ENCODE data around the gene MAPK10.

MAPK10 gene

GRCh38 chr4:86132468-86132867 lies 227.4 kb downstream of the MAPK10 start:
- no peak for DNase-seq (ENCODE audit: low read depth)
- no peak for TF ChIP-seq CTCF (IDR thresholded peaks at IDR 0.05; ENCODE audit: control insufficient read depth, extremely low read depth, insufficient read depth)
- H3K4me3 ChIP-seq (ENCODE audit: low read depth, low read length), result no peak overlapping the region

- DNase-seq (ENCODE audit: low read depth), result no peak
- H3K4me3 ChIP-seq (ENCODE audit: low read depth, low read length), result no peak overlapping the region
- TF ChIP-seq CTCF (IDR thresholded peaks at IDR 0.05; ENCODE audit: control insufficient read depth, extremely low read depth, insufficient read depth), result no peak
These were observed 228.4 kb downstream of the MAPK10 start for GRCh38 chr4:86131456-86131855.

GRCh38 chr4:86130160-86130933 lies 229.5 kb downstream of the MAPK10 start:
- H3K4me3 ChIP-seq (ENCODE audit: low read depth, low read length), result no peak overlapping the region
- no peak for TF ChIP-seq CTCF (IDR thresholded peaks at IDR 0.05; ENCODE audit: control insufficient read depth, extremely low read depth, insufficient read depth)
- DNase-seq (ENCODE audit: low read depth), result no peak

- no peak for TF ChIP-seq CTCF (IDR thresholded peaks at IDR 0.05; ENCODE audit: control insufficient read depth, extremely low read depth, insufficient read depth)
- DNase-seq (ENCODE audit: low read depth), result no peak
- no peak overlapping the region for H3K4me3 ChIP-seq (ENCODE audit: low read depth, low read length)
These were observed 230.3 kb downstream of the MAPK10 start for GRCh38 chr4:86129546-86129945.

GRCh38 chr4:86122404-86122803 lies 237.4 kb downstream of the MAPK10 start:
- TF ChIP-seq CTCF (IDR thresholded peaks at IDR 0.05; ENCODE audit: control insufficient read depth, extremely low read depth, insufficient read depth), result no peak
- DNase-seq (ENCODE audit: low read depth), result no peak
- no peak overlapping the region for H3K4me3 ChIP-seq (ENCODE audit: low read depth, low read length)

- no peak for TF ChIP-seq CTCF (IDR thresholded peaks at IDR 0.05; ENCODE audit: control insufficient read depth, extremely low read depth, insufficient read depth)
- no peak overlapping the region for H3K4me3 ChIP-seq (ENCODE audit: low read depth, low read length)
- no peak for DNase-seq (ENCODE audit: low read depth)
These were observed 241.1 kb downstream of the MAPK10 start for GRCh38 chr4:86118711-86119110.

Data from LNCaP clone FGC (cell line).